ENCODE results near the gene PLEK2.

DNA sequence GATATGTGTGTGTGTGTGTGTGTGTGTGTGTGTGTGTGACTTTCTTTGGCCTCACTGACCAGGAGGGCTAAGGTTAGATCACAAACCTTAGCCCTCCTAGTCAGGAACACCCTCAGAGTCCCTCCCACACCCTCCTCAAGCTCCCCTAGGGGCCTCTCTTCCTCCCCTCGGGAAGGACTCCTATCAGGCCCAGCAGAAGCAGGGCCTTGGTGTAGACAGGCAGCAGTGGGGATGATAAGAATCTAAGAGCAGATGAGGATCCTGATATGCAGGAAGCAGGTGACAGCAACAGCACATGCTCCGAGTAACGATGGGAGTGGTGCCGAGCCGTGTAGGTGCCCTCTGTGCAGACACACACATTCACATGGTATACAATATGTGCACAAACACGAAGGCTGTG is 20.7 kb downstream of the PLEK2 start:
- TF ChIP-seq, protein P1, sequence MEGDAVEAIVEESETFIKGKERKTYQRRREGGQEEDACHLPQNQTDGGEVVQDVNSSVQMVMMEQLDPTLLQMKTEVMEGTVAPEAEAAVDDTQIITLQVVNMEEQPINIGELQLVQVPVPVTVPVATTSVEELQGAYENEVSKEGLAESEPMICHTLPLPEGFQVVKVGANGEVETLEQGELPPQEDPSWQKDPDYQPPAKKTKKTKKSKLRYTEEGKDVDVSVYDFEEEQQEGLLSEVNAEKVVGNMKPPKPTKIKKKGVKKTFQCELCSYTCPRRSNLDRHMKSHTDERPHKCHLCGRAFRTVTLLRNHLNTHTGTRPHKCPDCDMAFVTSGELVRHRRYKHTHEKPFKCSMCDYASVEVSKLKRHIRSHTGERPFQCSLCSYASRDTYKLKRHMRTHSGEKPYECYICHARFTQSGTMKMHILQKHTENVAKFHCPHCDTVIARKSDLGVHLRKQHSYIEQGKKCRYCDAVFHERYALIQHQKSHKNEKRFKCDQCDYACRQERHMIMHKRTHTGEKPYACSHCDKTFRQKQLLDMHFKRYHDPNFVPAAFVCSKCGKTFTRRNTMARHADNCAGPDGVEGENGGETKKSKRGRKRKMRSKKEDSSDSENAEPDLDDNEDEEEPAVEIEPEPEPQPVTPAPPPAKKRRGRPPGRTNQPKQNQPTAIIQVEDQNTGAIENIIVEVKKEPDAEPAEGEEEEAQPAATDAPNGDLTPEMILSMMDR (IDR thresholded peaks at IDR 0.05; ENCODE audit: insufficient read depth, low read length): no peak
- no peak for TF ChIP-seq POLR2AphosphoS5 (IDR thresholded peaks at IDR 0.05; ENCODE audit: low read depth)
- TF ChIP-seq, protein P2, sequence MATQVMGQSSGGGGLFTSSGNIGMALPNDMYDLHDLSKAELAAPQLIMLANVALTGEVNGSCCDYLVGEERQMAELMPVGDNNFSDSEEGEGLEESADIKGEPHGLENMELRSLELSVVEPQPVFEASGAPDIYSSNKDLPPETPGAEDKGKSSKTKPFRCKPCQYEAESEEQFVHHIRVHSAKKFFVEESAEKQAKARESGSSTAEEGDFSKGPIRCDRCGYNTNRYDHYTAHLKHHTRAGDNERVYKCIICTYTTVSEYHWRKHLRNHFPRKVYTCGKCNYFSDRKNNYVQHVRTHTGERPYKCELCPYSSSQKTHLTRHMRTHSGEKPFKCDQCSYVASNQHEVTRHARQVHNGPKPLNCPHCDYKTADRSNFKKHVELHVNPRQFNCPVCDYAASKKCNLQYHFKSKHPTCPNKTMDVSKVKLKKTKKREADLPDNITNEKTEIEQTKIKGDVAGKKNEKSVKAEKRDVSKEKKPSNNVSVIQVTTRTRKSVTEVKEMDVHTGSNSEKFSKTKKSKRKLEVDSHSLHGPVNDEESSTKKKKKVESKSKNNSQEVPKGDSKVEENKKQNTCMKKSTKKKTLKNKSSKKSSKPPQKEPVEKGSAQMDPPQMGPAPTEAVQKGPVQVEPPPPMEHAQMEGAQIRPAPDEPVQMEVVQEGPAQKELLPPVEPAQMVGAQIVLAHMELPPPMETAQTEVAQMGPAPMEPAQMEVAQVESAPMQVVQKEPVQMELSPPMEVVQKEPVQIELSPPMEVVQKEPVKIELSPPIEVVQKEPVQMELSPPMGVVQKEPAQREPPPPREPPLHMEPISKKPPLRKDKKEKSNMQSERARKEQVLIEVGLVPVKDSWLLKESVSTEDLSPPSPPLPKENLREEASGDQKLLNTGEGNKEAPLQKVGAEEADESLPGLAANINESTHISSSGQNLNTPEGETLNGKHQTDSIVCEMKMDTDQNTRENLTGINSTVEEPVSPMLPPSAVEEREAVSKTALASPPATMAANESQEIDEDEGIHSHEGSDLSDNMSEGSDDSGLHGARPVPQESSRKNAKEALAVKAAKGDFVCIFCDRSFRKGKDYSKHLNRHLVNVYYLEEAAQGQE (IDR thresholded peaks at IDR 0.05; ENCODE audit: insufficient replicate concordance, low read depth): no peak
- no peak for TF ChIP-seq GABPA (IDR thresholded peaks at IDR 0.05; ENCODE audit: low read depth)
